Measurements from ENCODE around the gene WDR70. TPM values are rescaled to one million over a fixed set of nuclear protein-coding genes. Genes with fewer than 3 reads are reported as not detected.
"Not testable (repeated sequence)": the region's sequence is repeated elsewhere in the genome, so short reads cannot be mapped to it uniquely, and the experiment has no call there.

The WDR70 gene
- total and polyA plus RNA-seq, 4 donors, result 4.0 to 17.7 (median 14.5) TPM

DNA sequence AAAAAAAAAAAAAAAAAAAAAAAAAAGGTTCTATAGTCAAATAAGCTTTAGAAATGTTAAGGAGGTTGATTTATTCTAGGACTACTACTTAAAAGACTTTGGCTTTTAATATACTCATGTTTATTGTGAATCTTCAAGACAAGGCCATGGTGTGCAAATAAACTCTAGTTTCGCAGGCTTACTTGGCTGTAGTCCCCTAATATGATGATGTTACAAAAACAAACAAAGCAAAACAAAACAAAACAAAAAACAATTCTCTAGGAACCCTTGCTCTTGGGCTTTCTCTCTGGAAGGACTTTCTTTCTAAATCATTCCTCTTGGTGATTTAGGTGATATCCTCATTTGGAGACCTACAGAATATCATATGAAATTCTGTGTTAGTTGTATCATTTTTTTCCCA is 288.7 kb downstream of the WDR70 start (continued):
- TF ChIP-seq CTCF (IDR thresholded peaks at IDR 0.05; ENCODE audit: low read depth, low read length, missing input control) (no peak), NR2F2 (IDR thresholded peaks at IDR 0.05) (no peak), EGR1 (IDR thresholded peaks at IDR 0.05; ENCODE audit: low read depth in 2 of 2) (no peak)

DNA sequence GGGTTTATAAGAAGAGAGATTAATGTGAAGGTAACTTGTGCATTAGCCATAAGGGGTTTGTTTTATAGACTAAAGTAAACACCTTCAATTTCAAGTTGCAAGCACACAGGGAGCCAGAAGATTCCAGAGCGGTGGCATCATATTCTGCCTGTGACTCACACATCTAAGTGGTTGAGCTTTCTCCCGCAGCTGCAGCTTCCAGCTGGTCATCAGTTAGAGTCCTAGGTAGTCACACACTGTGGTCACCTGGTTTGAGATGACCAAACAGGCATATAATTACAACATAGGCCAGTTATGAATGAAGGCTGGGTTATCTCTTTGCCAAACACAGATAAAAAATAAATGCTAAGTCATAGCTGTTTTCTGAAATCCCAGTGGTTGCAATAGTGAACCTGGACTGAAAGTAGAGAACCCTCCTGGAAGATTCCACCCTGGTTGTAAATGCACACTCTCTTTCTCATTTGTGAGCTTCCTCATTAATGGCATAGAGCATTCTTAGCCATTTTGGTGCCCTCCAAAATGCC is 289.5 kb downstream of the WDR70 start:
- Histone ChIP-seq H3K9me3 (ENCODE audit: control insufficient read depth in 4 of 4, low read length in 3 of 4) (no peaks in the 10 kb centered on the region), H3K27ac (ENCODE audit: low read depth in 1 of 2, low read length in 2 of 2) (no peak overlapping the region), H3K27me3 (ENCODE audit: control insufficient read depth in 4 of 4, insufficient read depth in 4 of 4, low read length in 3 of 4) (no peaks in the 10 kb centered on the region), H3K4me3 (ENCODE audit: low read depth in 1 of 3, low read length in 3 of 3) (no peak overlapping the region), H3K4me1 (ENCODE audit: control insufficient read depth in 4 of 4, insufficient read depth in 4 of 4, low read length in 3 of 4) (peaks cover 0 to 4% (median under 1%) of the 10 kb centered on the region in 4 donors), H3K9ac (ENCODE audit: low read depth in 1 of 2, low read length in 2 of 2) (no peak overlapping the region), H3K36me3 (ENCODE audit: control insufficient read depth in 4 of 4, insufficient read depth in 3 of 4, low read depth in 1 of 4, low read length in 3 of 4) (no peaks in the 10 kb centered on the region)
- WGBS, result 82% methylated on average over 2 of the region's 2 CpGs
- TF ChIP-seq JUND (IDR thresholded peaks at IDR 0.05), result peak in 1 of 2 donors; percentile 18
- no peak for TF ChIP-seq FOXA2 (IDR thresholded peaks at IDR 0.05)
- DNase-seq (ENCODE audit: low spot score), result no peak

GRCh38 chr5:37672118-37672588 is 293.0 kb downstream of the WDR70 start:
- H3K4me3 ChIP-seq (ENCODE audit: low read depth in 1 of 3, low read length in 3 of 3); H3K9ac ChIP-seq (ENCODE audit: low read depth in 1 of 2, low read length in 2 of 2); H3K36me3 ChIP-seq (ENCODE audit: control insufficient read depth in 4 of 4, insufficient read depth in 3 of 4, low read depth in 1 of 4, low read length in 3 of 4); DNase-seq (ENCODE audit: low spot score); H3K27me3 ChIP-seq (ENCODE audit: control insufficient read depth in 4 of 4, insufficient read depth in 4 of 4, low read length in 3 of 4); H3K4me1 ChIP-seq (ENCODE audit: control insufficient read depth in 4 of 4, insufficient read depth in 4 of 4, low read length in 3 of 4); H3K9me3 ChIP-seq (ENCODE audit: control insufficient read depth in 4 of 4, low read length in 3 of 4); H3K27ac ChIP-seq (ENCODE audit: low read depth in 1 of 2, low read length in 2 of 2): not testable (repeated sequence)
- WGBS, result 61% methylated on average over 12 of the region's 12 CpGs

DNA sequence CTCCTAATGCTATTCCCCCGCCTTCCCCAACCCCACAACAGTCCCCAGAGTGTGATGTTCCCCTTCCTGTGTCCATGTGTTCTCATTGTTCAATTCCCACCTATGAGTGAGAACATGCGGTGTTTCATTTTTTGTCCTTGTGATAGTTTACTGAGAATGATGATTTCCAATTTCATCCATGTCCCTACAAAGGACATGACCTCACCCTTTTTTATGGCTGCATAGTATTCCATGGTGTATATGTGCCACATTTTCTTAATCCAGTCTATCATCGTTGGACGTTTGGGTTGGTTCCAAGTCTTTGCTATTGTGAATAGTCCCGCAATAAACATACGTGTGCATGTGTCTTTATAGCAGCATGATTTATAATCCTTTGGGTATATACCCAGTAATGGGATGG is 295.2 kb downstream of the WDR70 start:
- not testable (repeated sequence) for H3K27me3 ChIP-seq (ENCODE audit: control insufficient read depth in 4 of 4, insufficient read depth in 4 of 4, low read length in 3 of 4); DNase-seq (ENCODE audit: low spot score); H3K4me3 ChIP-seq (ENCODE audit: low read depth in 1 of 3, low read length in 3 of 3); H3K4me1 ChIP-seq (ENCODE audit: control insufficient read depth in 4 of 4, insufficient read depth in 4 of 4, low read length in 3 of 4); H3K9me3 ChIP-seq (ENCODE audit: control insufficient read depth in 4 of 4, low read length in 3 of 4); H3K36me3 ChIP-seq (ENCODE audit: control insufficient read depth in 4 of 4, insufficient read depth in 3 of 4, low read depth in 1 of 4, low read length in 3 of 4); H3K9ac ChIP-seq (ENCODE audit: low read depth in 1 of 2, low read length in 2 of 2); H3K27ac ChIP-seq (ENCODE audit: low read depth in 1 of 2, low read length in 2 of 2)
- 94% methylated on average over 6 of the region's 6 CpGs for WGBS

DNA sequence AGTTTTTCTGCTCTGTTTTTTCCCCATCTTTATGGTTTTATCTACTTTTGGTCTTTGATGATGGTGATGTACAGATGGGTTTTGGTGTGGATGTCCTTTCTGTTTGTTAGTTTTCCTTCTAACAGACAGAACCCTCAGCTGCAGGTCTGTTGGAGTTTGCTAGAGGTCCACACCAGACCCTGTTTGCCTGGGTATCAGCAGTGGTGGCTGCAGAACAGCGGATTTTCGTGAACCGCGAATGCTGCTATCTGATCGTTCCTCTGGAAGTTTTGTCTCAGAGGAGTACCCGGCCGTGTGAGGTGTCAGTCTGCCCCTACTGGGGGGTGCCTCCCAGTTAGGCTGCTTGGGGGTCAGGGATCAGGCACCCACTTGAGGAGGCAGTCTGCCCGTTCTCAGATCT is 300.2 kb downstream of the WDR70 start:
- not testable (repeated sequence) for H3K4me3 ChIP-seq (ENCODE audit: low read depth in 1 of 3, low read length in 3 of 3); H3K4me1 ChIP-seq (ENCODE audit: control insufficient read depth in 4 of 4, insufficient read depth in 4 of 4, low read length in 3 of 4); H3K9ac ChIP-seq (ENCODE audit: low read depth in 1 of 2, low read length in 2 of 2); H3K36me3 ChIP-seq (ENCODE audit: control insufficient read depth in 4 of 4, insufficient read depth in 3 of 4, low read depth in 1 of 4, low read length in 3 of 4); H3K27me3 ChIP-seq (ENCODE audit: control insufficient read depth in 4 of 4, insufficient read depth in 4 of 4, low read length in 3 of 4); DNase-seq (ENCODE audit: low spot score); H3K27ac ChIP-seq (ENCODE audit: low read depth in 1 of 2, low read length in 2 of 2); H3K9me3 ChIP-seq (ENCODE audit: control insufficient read depth in 4 of 4, low read length in 3 of 4)
- WGBS, result 99% methylated on average over 8 of the region's 8 CpGs

DNA sequence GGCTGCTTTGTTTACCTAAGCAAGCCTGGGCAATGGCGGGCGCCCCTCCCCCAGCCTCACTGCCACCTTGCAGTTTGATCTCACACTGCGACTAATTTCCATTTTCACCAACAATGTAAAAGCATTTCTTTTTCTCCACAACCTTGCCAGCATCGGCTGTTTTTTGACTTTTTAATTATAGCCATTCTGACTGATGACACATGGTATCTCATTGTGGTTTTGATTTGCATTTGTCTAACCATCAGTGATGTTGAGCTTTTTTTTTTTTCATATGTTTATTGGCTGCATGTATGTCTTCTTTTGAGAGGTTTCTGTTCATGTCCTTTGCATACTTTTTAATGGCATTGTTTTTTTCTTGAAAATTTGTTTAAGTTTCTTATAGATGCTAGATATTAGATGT is 300.8 kb downstream of the WDR70 start:
- DNase-seq (ENCODE audit: low spot score); H3K9ac ChIP-seq (ENCODE audit: low read depth in 1 of 2, low read length in 2 of 2); H3K27ac ChIP-seq (ENCODE audit: low read depth in 1 of 2, low read length in 2 of 2); H3K4me3 ChIP-seq (ENCODE audit: low read depth in 1 of 3, low read length in 3 of 3); H3K27me3 ChIP-seq (ENCODE audit: control insufficient read depth in 4 of 4, insufficient read depth in 4 of 4, low read length in 3 of 4); H3K4me1 ChIP-seq (ENCODE audit: control insufficient read depth in 4 of 4, insufficient read depth in 4 of 4, low read length in 3 of 4); H3K9me3 ChIP-seq (ENCODE audit: control insufficient read depth in 4 of 4, low read length in 3 of 4); H3K36me3 ChIP-seq (ENCODE audit: control insufficient read depth in 4 of 4, insufficient read depth in 3 of 4, low read depth in 1 of 4, low read length in 3 of 4): not testable (repeated sequence)
- over 99% methylated on average over 4 of the region's 4 CpGs for WGBS

All from liver (tissue), 9 donors.